Body of pancreas (tissue), 4 donors: ENCODE data around the gene OTUB2.

Source experiments
- CTCF ChIP-seq, 7 experiments: fragments of 450-650 bp in 4 of 7; fragments of 200-600 bp in 3 of 7; sonication (generic) in 3 of 7; IDR thresholded peaks; one replicate each; pipeline ENCODE4 v1.5.1; 2016 to 2019; ENCODE audit warnings: antibody characterized with exemption in 7 of 7
- POLR2A ChIP-seq, 3 donors: fragments of 450-650 bp; IDR thresholded peaks; one replicate each; pipeline ENCODE4 v1.6.1; 2016; ENCODE audit warnings: antibody characterized with exemption in 3 of 3, mild to moderate bottlenecking in 2 of 3

- no peak for TF ChIP-seq CTCF (IDR thresholded peaks at IDR 0.05)
- no peak for TF ChIP-seq POLR2A (IDR thresholded peaks at IDR 0.05)
These were observed 22.7 kb upstream of the OTUB2 start for GRCh38 chr14:94003397-94003796.
